H1 (cell line): Measurements from ENCODE around the gene ADAM23. TPM values are rescaled to one million over a fixed set of nuclear protein-coding genes. Genes with fewer than 3 reads are reported as not detected.

ENCODE experiments used
- CTCF ChIA-PET: fragments of 300-600 bp; sonication (Branson Sonifier 250); formaldehyde crosslinking; loops from one replicate; lab custom pipeline; 2021; ENCODE audit not compliant: partially characterized antibody; lab: Charles Lee
- POLR2A ChIA-PET: fragments of 300-600 bp; sonication (Branson Sonifier 250); formaldehyde crosslinking; loops from one replicate; lab custom pipeline; 2021; ENCODE audit warnings: inconsistent platforms; ENCODE audit not compliant: partially characterized antibody; lab: Charles Lee
- DNase-seq, 2 experiments: peaks; one replicate each; pipeline versions ENCODE4 v3.0.0 to v3.0.0-alpha.2; 2010 to 2022; ENCODE audit warnings: low spot score in 2 of 2, low read depth in 1 of 2, mixed read lengths in 1 of 2
- FAIRE-seq: peaks from 2 replicates; lab custom pipeline; 2011; peaks lifted over from hg19 to GRCh38; lab: Jason Lieb, UNC
- H2AFZ ChIP-seq: 2 replicates; pipeline ENCODE4 v1.8.1; 2012; ENCODE audit warnings: low read length, inconsistent platforms
- H2AK5ac ChIP-seq: 2 replicates; pipeline ENCODE4 v1.6.1; 2013; ENCODE audit warnings: low read depth, low read length
- H2BK120ac ChIP-seq: replicated peaks from 2 replicates; pipeline ENCODE3; 2013; ENCODE audit warnings: low read depth, low read length, inconsistent platforms
- H2BK12ac ChIP-seq: 2 replicates; pipeline ENCODE4 v1.6.1; 2013; ENCODE audit warnings: low read depth, low read length
- H2BK15ac ChIP-seq: 2 replicates; pipeline ENCODE4 v1.6.1; 2013; ENCODE audit warnings: low read length
- H2BK20ac ChIP-seq: 2 replicates; pipeline ENCODE4 v1.6.1; 2013; ENCODE audit warnings: low read length
- H2BK5ac ChIP-seq: 2 replicates; pipeline ENCODE4 v1.6.1; 2013; ENCODE audit warnings: low read depth, low read length
- H3K14ac ChIP-seq: 2 replicates; pipeline ENCODE4 v1.6.1; 2013; ENCODE audit warnings: inconsistent platforms; ENCODE audit not compliant: insufficient read length
- H3K18ac ChIP-seq: 2 replicates; pipeline ENCODE4 v1.6.1; 2013; ENCODE audit warnings: low read length; ENCODE audit errors: extremely low read depth
- H3K23ac ChIP-seq: 2 replicates; pipeline ENCODE4 v1.6.1; 2013; ENCODE audit warnings: inconsistent platforms; ENCODE audit not compliant: insufficient read length
- H3K23me2 ChIP-seq: 2 replicates; pipeline ENCODE4 v1.6.1; 2013; ENCODE audit warnings: low read depth, low read length
- H3K27ac ChIP-seq: 2 replicates; pipeline ENCODE4 v1.6.1; 2011; ENCODE audit warnings: low read depth, low read length, inconsistent platforms
- H3K27me3 ChIP-seq, 4 experiments: replicated peaks in 1 of 4; 1 replicate in 1 of 4; 2 replicates in 3 of 4; pipeline versions ENCODE4 v1.6.1 to v1.8.1; 2011 to 2013; ENCODE audit warnings: low read length in 3 of 4, mild to moderate bottlenecking in 3 of 4, inconsistent platforms in 2 of 4, mixed read lengths in 2 of 4, moderate library complexity in 1 of 4; ENCODE audit not compliant: control insufficient read depth in 3 of 4, insufficient read depth in 3 of 4; ENCODE audit errors: extremely low read depth in 1 of 4
- H3K36me3 ChIP-seq, 4 experiments: 2 replicates each; pipeline versions ENCODE4 v1.6.1 to v1.8.1; 2011 to 2013; ENCODE audit warnings: mild to moderate bottlenecking in 4 of 4, low read length in 3 of 4, moderate library complexity in 2 of 4, control low read depth in 1 of 4, inconsistent platforms in 1 of 4; ENCODE audit not compliant: insufficient read depth in 4 of 4, control insufficient read depth in 2 of 4
- H3K4ac ChIP-seq: replicated peaks from 2 replicates; pipeline ENCODE3; 2013; ENCODE audit warnings: low read length, low read depth, mixed read lengths, inconsistent platforms; ENCODE audit not compliant: insufficient read length
- H3K4me1 ChIP-seq, 4 experiments: replicated peaks in 1 of 4; 1 replicate in 1 of 4; 2 replicates in 3 of 4; pipeline versions ENCODE4 v1.6.1 to v1.8.1; 2011 to 2013; ENCODE audit warnings: low read length in 3 of 4, inconsistent platforms in 2 of 4, mixed read lengths in 1 of 4; ENCODE audit not compliant: insufficient read depth in 4 of 4, control insufficient read depth in 3 of 4
- H3K4me2 ChIP-seq, 2 experiments: 2 replicates each; pipeline versions ENCODE4 v1.6.1 to v1.8.1; 2011 to 2013; ENCODE audit warnings: low read depth in 2 of 2, low read length in 2 of 2, control low read depth in 1 of 2, inconsistent platforms in 1 of 2, mild to moderate bottlenecking in 1 of 2; ENCODE audit not compliant: insufficient read depth in 1 of 2
- H3K4me3 ChIP-seq, 4 experiments: fragments of 200-600, 300-600 bp in 1 of 4; sonication (generic), shearing (Covaris generic), sonication (Bioruptor Twin) in 1 of 4; 2 replicates each; pipeline versions ENCODE4 v1.5.1 to v1.8.1; 2011 to 2016; ENCODE audit warnings: low read length in 4 of 4, low read depth in 3 of 4, control low read depth in 2 of 4, inconsistent platforms in 2 of 4, mild to moderate bottlenecking in 2 of 4, mixed read lengths in 1 of 4, moderate library complexity in 1 of 4; ENCODE audit not compliant: insufficient read depth in 2 of 4; ENCODE audit errors: extremely low read depth in 1 of 4
- H3K56ac ChIP-seq: replicated peaks from 2 replicates; pipeline ENCODE3; 2013; ENCODE audit warnings: low read depth, mild to moderate bottlenecking, mixed read lengths, low read length, inconsistent platforms; ENCODE audit not compliant: insufficient read length
- H3K79me1 ChIP-seq: 2 replicates; pipeline ENCODE4 v1.6.1; 2013; ENCODE audit warnings: low read depth, low read length, control low read depth
- H3K79me2 ChIP-seq, 2 experiments: 2 replicates each; pipeline versions ENCODE4 v1.6.1 to v1.8.1; 2012 to 2013; ENCODE audit warnings: low read length in 2 of 2, mild to moderate bottlenecking in 2 of 2, inconsistent platforms in 1 of 2; ENCODE audit not compliant: insufficient read depth in 2 of 2, control insufficient read depth in 1 of 2
- H3K9ac ChIP-seq, 4 experiments: replicated peaks in 1 of 4; 1 replicate in 1 of 4; 2 replicates in 3 of 4; pipeline versions ENCODE4 v1.6.1 to v1.8.1; 2011 to 2013; ENCODE audit warnings: low read depth in 3 of 4, low read length in 3 of 4, control low read depth in 2 of 4, mild to moderate bottlenecking in 2 of 4, moderate library complexity in 2 of 4, inconsistent platforms in 1 of 4; ENCODE audit errors: extremely low read depth in 1 of 4
- H3K9me3 ChIP-seq, 2 experiments: 2 replicates each; pipeline versions ENCODE4 v1.6.1 to v1.8.1; 2012 to 2013; ENCODE audit warnings: mild to moderate bottlenecking in 2 of 2, moderate library complexity in 2 of 2, control low read depth in 1 of 2, inconsistent platforms in 1 of 2, low read depth in 1 of 2, low read length in 1 of 2, mixed read lengths in 1 of 2; ENCODE audit not compliant: insufficient read depth in 2 of 2
- H4K20me1 ChIP-seq, 2 experiments: replicated peaks in 1 of 2; 2 replicates each; pipeline versions ENCODE3 to v1.8.1; 2011 to 2013; ENCODE audit warnings: inconsistent platforms in 2 of 2, low read length in 2 of 2, mild to moderate bottlenecking in 1 of 2; ENCODE audit not compliant: insufficient read depth in 2 of 2, control insufficient read depth in 1 of 2
- H4K5ac ChIP-seq: 2 replicates; pipeline ENCODE4 v1.6.1; 2013; ENCODE audit warnings: low read length, low read depth, mixed read lengths, inconsistent platforms; ENCODE audit not compliant: insufficient read length
- H4K8ac ChIP-seq: 2 replicates; pipeline ENCODE4 v1.8.0; 2013; ENCODE audit warnings: mild to moderate bottlenecking, moderate library complexity, low read length, inconsistent platforms; ENCODE audit not compliant: insufficient read depth; ENCODE audit errors: extremely low read depth
- H4K91ac ChIP-seq: replicated peaks from 2 replicates; pipeline ENCODE3; 2013; ENCODE audit warnings: low read length, mixed read lengths, inconsistent platforms; ENCODE audit not compliant: insufficient read length
- ATF2 ChIP-seq: IDR thresholded peaks from 2 replicates; pipeline ENCODE4 v1.6.1; 2012; ENCODE audit warnings: low read length, inconsistent platforms
- CTBP2 ChIP-seq: IDR thresholded peaks from 2 replicates; pipeline ENCODE4 v1.7.0; 2011; ENCODE audit warnings: borderline replicate concordance, mild to moderate bottlenecking, moderate library complexity, mixed read lengths, low read length; ENCODE audit not compliant: insufficient read depth, insufficient read length
- WGBS, 2 experiments: shearing (Covaris generic) in 1 of 2; methylation state at CpG; one replicate each; pipeline versions ENCODE4 v1.1.6 to v1.1.7; 2013 to 2015; ENCODE audit warnings: low lambda C conversion rate in 2 of 2, mixed read lengths in 2 of 2, inconsistent platforms in 1 of 2, low coverage in 1 of 2, missing lambda C conversion rate in 1 of 2; ENCODE audit not compliant: insufficient replicate concordance in 2 of 2, insufficient coverage in 1 of 2, insufficient read length in 1 of 2; ENCODE audit errors: extremely low coverage in 1 of 2, missing lambda C conversion rate in 1 of 2; 5-methylcytosine and 5-hydroxymethylcytosine counted together
- polyA plus RNA-seq, 7 experiments: library from polyadenylated mRNA; depleted of rRNA in 3 of 7; stranded (reverse) in 5 of 7; unstranded in 2 of 7; fragments of >200 nt in 5 of 7; fragments of 200-250 nt in 2 of 7; gene quantifications; 1 replicate in 5 of 7; 2 replicates in 1 of 7; 4 replicates in 1 of 7; pipeline versions ENCODE4 v1.2.1 to v1.2.3, GENCODE V29; 2011 to 2013; ENCODE audit warnings: missing spikeins in 2 of 7, mixed read lengths in 2 of 7
- total RNA-seq: library from RNA; stranded (reverse); fragmentation: NEBNext Ultra II Directional; extraction: Animal tissue kit (Norgen Biotek cat#: 25700); gene quantifications from 2 replicates; pipeline ENCODE4 v1.2.1, GENCODE V29; 2021

ADAM23 gene
- total and polyA plus RNA-seq, 2 of the 8 experiments (the other 6 are each of a cell fraction or from before 2014, with no cell fraction given), result 9.9 to 20.8 TPM

- Histone ChIP-seq H3K4me1 (no peaks in the 10 kb centered on the region), H3K23me2 (no peaks in the 10 kb centered on the region; the same call in 1 of the 2 replicates), H3K4me3 (no peak overlapping the region), H3K4ac (no peak overlapping the region), H4K20me1 (no peaks in the 10 kb centered on the region), H2BK15ac (no peak overlapping the region), H2BK120ac (no peak overlapping the region), H3K79me2 (no peaks in the 10 kb centered on the region), H2AFZ (no peak overlapping the region), H3K23ac (no peak overlapping the region), H3K56ac (no peak overlapping the region), H3K9ac (no peak overlapping the region), H2BK12ac (no peak overlapping the region), H3K18ac (no peak overlapping the region), H3K4me2 (no peak overlapping the region), H3K27ac (no peak overlapping the region), H3K14ac (no peak overlapping the region), H3K79me1 (no peaks in the 10 kb centered on the region), H2BK5ac (no peak overlapping the region), H3K36me3 (no peaks in the 10 kb centered on the region), H2AK5ac (no peak overlapping the region), H2BK20ac (no peak overlapping the region), H4K8ac (no peak overlapping the region), H4K5ac (no peak overlapping the region), H4K91ac (no peak overlapping the region), H3K27me3 (no peaks in the 10 kb centered on the region), H3K9me3 (no peaks in the 10 kb centered on the region)
- ChIA-PET CTCF (no interaction called here), POLR2A (no interaction called here)
- WGBS, 2 experiments, result 79% methylated on average over 1 of the region's 1 CpG; no CpG with 5 or more reads in 1 of the 2 experiments
- DNase-seq, result no peak
- FAIRE-seq, result no peak
- TF ChIP-seq ATF2 (no peak), CTBP2 (no peak)
These were observed 191.7 kb downstream of the ADAM23 start for GRCh38 chr2:206635015-206635414.
